DOHH2 (cell line): ENCODE data around the gene CATSPERD.

Experiments used
- CTCF ChIP-seq: fragments of 200-600 bp; sonication (generic); IDR thresholded peaks from one replicate; pipeline ENCODE4 v1.5.1; 2014; ENCODE audit warnings: antibody characterized with exemption, mild to moderate bottlenecking, low read depth, low read length; ENCODE audit not compliant: poor library complexity, severe bottlenecking
- EZH2phosphoT487 ChIP-seq: fragments of 200-600 bp; sonication (generic); IDR thresholded peaks from 2 replicates; pipeline ENCODE4 v1.6.1; 2017; ENCODE audit warnings: borderline replicate concordance, mild to moderate bottlenecking, antibody characterized with exemption, low read length, moderate library complexity, mixed read lengths

- TF ChIP-seq CTCF (no peak), EZH2phosphoT487 (no peak)
Measured at GRCh38 chr19:5806905-5807304, 86.5 kb downstream of the CATSPERD start.
